Cerebellar nuclear complex (tissue), 1 donor: Measurements from ENCODE around the gene ASB1.
"Not testable (repeated sequence)": the region's sequence is repeated elsewhere in the genome, so short reads cannot be mapped to it uniquely, and the experiment has no call there.

Source experiments
- DNase-seq, 2 experiments: peaks; one replicate each; lab custom pipeline; 2025; lab: John Stamatoyannopoulos, UW

The ASB1 gene

GRCh38 chr2:238423561-238424312, 3.0 kb upstream of the ASB1 start:
- DNase-seq: no peak

DNA sequence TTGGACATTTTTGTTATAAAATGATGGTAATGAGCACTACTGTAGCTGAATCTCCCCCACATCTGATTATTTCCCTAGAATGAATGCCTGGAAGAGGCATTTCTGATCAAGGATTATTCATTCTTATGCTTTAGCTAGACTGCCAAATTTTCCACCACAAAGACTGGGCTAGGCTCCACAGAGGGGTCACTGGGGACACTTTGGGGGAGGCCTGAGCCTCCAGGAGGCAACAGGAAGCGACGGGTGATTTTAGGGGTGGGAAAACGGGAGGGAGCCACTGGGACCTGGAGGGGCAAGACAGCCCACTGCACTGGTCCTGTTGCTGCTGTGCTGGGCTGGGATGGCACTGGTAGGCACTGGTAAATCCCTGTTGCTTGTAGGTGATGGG, 2.4 kb upstream of the ASB1 start:
- no peak for DNase-seq

- DNase-seq: no peak
Measured at GRCh38 chr2:238425505-238425978, 1.2 kb upstream of the ASB1 start.

- no peak for DNase-seq
Measured at GRCh38 chr2:238425979-238426567, 654 bp upstream of the ASB1 start.

- no peak for DNase-seq
Measured at GRCh38 chr2:238427435-238428162, 872 bp downstream of the ASB1 start.

- DNase-seq: no peak
Measured at GRCh38 chr2:238428866-238429265, 2.1 kb downstream of the ASB1 start.

GRCh38 chr2:238430781-238431180, 4.1 kb downstream of the ASB1 start:
- no peak for DNase-seq

GRCh38 chr2:238431456-238431855, 4.7 kb downstream of the ASB1 start:
- DNase-seq: no peak

GRCh38 chr2:238433300-238433915, 6.7 kb downstream of the ASB1 start:
- DNase-seq: no peak

GRCh38 chr2:238433941-238434845, 7.5 kb downstream of the ASB1 start:
- DNase-seq: no peak

GRCh38 chr2:238434846-238435751, 8.4 kb downstream of the ASB1 start:
- DNase-seq: no peak

GRCh38 chr2:238435752-238436096, 9.0 kb downstream of the ASB1 start:
- DNase-seq: no peak

GRCh38 chr2:238438856-238439849, 12.4 kb downstream of the ASB1 start:
- no peak for DNase-seq

- DNase-seq: no peak
Measured at GRCh38 chr2:238439917-238440316, 13.2 kb downstream of the ASB1 start.

DNA sequence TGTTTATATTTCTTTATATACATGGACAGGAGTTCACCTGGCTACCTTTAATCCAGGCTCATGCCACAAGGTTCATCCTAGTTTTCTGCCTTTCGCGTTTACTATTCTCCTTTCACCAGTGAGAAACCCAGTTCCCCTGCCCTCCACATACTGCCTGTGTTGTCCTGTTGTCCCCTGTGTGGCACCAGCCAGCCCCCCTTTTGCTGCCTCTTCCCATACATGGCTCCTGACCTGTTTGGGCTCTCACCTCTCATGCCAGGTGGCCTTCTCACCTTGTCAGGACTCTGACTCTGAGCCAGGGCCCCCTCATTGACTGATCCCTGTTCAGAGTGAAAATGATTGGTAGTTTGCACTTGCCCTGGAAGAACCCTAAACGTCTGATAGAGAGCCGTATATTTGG, 13.6 kb downstream of the ASB1 start:
- no peak for DNase-seq

- DNase-seq: no peak
Measured at GRCh38 chr2:238440767-238441166, 14.0 kb downstream of the ASB1 start.

DNA sequence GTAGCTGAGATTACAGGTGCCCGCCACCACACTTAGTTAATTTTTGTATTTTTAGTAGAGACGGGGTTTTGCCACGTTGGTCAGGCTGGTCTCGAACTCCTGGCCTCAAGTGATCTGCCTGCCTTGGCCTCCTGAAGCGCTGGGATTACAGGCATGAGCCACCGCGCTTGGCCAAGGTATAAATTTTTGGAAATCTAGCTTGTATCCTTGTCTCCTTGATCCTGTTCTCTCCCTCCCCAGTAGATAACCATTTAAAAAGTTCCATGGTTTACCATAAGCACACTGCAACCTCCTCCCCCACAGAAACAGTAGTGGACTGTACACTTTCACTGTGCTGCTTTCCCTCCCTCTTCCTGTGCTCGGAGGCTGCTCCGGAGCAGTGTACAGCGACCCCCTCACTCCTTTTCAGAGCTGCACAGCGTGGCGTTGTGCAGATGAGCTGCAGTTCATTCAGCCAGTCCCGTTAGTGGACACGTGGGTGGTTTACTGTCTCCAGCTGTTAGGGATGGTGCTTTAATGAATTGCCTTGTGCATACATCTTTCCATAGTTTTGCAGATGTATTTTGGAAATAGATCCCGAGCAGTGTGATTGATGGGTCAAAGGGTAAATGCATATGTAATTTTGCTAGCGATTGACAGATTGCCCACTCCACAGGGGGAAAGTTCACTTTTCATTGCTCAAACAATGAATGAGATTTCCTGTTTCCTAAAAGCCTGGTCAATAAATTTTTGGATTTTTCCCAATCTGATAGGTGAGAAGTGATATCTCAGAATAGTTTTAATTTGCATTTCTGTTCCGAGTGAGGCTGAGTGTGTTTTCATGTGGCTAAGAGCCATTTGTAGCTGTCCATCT, 14.8 kb downstream of the ASB1 start:
- DNase-seq: no peak

DNA sequence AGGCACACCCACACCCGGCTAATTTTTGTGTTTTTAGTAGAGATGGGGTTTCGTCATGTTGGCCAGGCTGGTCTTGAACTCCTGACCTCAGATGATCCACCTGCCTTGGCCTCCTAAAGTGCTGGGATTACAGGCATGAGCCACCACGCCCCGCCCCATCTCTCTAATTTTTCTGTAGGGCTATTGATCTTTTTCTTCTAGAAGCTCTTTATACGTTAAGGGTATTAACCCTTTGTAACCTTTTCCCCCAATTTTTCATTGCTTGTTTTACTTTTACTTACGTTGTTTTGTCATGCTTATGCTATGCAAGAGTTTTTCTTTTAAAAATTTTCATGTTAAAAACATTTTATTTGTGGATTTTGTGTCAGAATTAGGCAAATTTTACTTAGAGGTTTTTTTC, 15.5 kb downstream of the ASB1 start:
- not testable (repeated sequence) for DNase-seq
